Activated T-cell treated with anti-CD3 and anti-CD28 coated beads, Interleukin-2, amount 50 U/mL, for 72 hours (primary cell): ENCODE results near the gene PPARD. TPM values are rescaled to one million over a fixed set of nuclear protein-coding genes. Genes with fewer than 3 reads are reported as not detected.

Experiments used
- ATAC-seq, 2 donors: fragments of 150-1000 bp; cut with Tn5 transposase; replicated peaks in 1 of 2; 2 replicates each; pipeline ENCODE4 v1.10.0; 2021; ENCODE audit warnings: moderate library complexity in 2 of 2, mild to moderate bottlenecking in 1 of 2
- DNase-seq, 2 donors: peaks; one replicate each; pipeline ENCODE4 v3.0.0; 2021 to 2022; ENCODE audit warnings: mixed read lengths in 1 of 2
- H3K27ac Mint-ChIP-seq: one replicate; pipeline ENCODE4 v1.8.0; 2022; ENCODE audit warnings: mild to moderate bottlenecking, moderate library complexity, mixed read lengths
- H3K27me3 Mint-ChIP-seq: one replicate; pipeline ENCODE4 v1.8.0; 2022; ENCODE audit warnings: low read depth, mixed read lengths
- H3K36me3 Mint-ChIP-seq, 2 donors: one replicate each; pipeline ENCODE4 v1.8.0; 2022; ENCODE audit warnings: mixed read lengths in 2 of 2, mild to moderate bottlenecking in 1 of 2; ENCODE audit not compliant: insufficient read depth in 2 of 2
- H3K4me1 Mint-ChIP-seq: one replicate; pipeline ENCODE4 v1.8.0; 2022; ENCODE audit warnings: low read depth, mixed read lengths
- H3K4me3 Mint-ChIP-seq, 2 donors: one replicate each; pipeline ENCODE4 v1.8.0; 2022; ENCODE audit warnings: mild to moderate bottlenecking in 2 of 2, mixed read lengths in 2 of 2, moderate library complexity in 2 of 2
- H3K9me3 Mint-ChIP-seq, 2 donors: one replicate each; pipeline ENCODE4 v1.8.0; 2022; ENCODE audit warnings: mixed read lengths in 2 of 2
- total RNA-seq, 2 donors: library from RNA; stranded (reverse); gene quantifications; one replicate each; pipeline ENCODE4 v1.2.3, GENCODE V29; 2022

The PPARD gene
- total RNA-seq, 2 donors from 2014 or later, result 24.1 to 27.9 TPM

DNA sequence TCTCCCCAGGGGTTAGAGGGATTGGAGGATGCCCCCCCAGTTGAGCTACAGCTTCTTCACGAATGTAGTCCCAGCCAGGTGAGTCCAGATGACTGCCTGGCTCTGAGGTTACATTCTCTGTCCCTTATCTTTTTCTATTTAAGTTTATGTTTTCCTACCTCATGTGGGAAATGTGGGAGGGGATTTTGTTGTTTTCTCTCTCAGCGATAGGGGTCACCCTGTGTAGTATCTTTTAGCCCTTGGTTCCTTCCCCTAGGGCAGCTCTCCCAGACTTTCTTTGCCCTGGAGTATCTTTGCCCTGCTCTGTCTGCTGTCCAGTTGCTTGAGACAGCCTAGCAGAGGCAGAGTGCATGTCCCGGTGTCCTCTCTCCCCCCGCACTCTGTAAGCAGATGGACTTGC lies 115.5 kb downstream of the PPARD start:
- H3K4me3 Mint-ChIP-seq, result no peak overlapping the region
- H3K9me3 Mint-ChIP-seq, result no peaks in the 10 kb centered on the region
- H3K4me1 Mint-ChIP-seq, result peaks cover 31% of the 10 kb centered on the region
- no peaks in the 10 kb centered on the region for H3K27me3 Mint-ChIP-seq
- no peak for ATAC-seq
- DNase-seq, result no peak
- H3K27ac Mint-ChIP-seq, result no peak overlapping the region
- H3K36me3 Mint-ChIP-seq, result peaks cover 12 to 21% of the 10 kb centered on the region in 2 donors

- H3K4me3 Mint-ChIP-seq, result no peak overlapping the region
Observed at GRCh38 chr6:35461270-35461669, 118.9 kb downstream of the PPARD start.

GRCh38 chr6:35463292-35463691 lies 120.9 kb downstream of the PPARD start:
- Mint-ChIP-seq H3K4me1 (peaks cover 13% of the 10 kb centered on the region), H3K4me3 (no peak overlapping the region), H3K27ac (no peak overlapping the region), H3K27me3 (no peaks in the 10 kb centered on the region), H3K9me3 (no peaks in the 10 kb centered on the region), H3K36me3 (peaks cover 8 to 27% of the 10 kb centered on the region in 2 donors)
- ATAC-seq, result no peak
- no peak for DNase-seq

More at GRCh38 chr6:35461270-35461669, 118.9 kb downstream of the PPARD start:
- no peaks in the 10 kb centered on the region for H3K27me3 Mint-ChIP-seq
- H3K36me3 Mint-ChIP-seq, result peaks cover 11 to 18% of the 10 kb centered on the region in 2 donors
- DNase-seq, result no peak
- H3K4me1 Mint-ChIP-seq, result peaks cover under 1% of the 10 kb centered on the region
- ATAC-seq, result no peak
- H3K9me3 Mint-ChIP-seq, result no peaks in the 10 kb centered on the region
- no peak overlapping the region for H3K27ac Mint-ChIP-seq

- Mint-ChIP-seq H3K9me3 (no peaks in the 10 kb centered on the region), H3K4me3 (no peak overlapping the region), H3K4me1 (peaks cover 29% of the 10 kb centered on the region), H3K27me3 (no peaks in the 10 kb centered on the region), H3K27ac (no peak overlapping the region), H3K36me3 (peaks cover 17 to 33% of the 10 kb centered on the region in 2 donors)
- DNase-seq (no peak), ATAC-seq (no peak)
Observed at GRCh38 chr6:35465646-35466045, 123.3 kb downstream of the PPARD start.

DNA sequence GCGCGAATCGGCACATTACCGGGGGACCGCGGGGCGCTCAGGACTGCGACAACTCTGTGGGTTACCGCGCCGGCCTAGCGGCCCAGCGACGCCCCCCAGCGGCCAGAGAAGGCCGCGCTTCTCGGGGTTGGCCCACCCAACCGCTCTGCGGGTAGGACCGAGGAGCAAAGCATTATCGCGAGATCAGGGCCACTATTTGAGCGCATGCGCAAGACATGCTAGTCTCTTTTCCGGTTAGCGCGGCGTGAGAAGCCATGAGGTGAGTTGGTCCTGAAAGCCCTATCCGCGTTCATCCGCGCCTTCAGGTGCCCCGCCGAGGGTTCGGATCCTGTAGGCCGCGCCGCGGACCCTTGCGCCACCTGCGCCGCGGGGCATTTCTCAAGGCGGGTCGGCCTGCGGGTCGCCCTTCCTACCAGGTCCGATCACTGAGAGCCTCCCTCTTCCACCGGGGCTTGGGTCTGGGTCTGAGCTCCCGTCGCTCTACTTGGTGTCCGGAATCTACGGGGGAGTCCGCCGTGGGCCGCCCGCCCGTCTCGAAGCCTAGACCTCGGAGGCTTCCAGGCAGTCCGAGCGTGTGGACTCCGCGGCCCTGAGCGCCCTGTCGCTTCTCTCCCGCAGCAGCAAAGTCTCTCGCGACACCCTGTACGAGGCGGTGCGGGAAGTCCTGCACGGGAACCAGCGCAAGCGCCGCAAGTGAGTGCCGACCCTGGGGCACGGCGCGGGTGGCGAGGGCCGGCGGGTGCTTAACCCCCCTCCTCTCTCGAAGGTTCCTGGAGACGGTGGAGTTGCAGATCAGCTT lies 126.0 kb downstream of the PPARD start, which contains the start of gene RPL10A:
TSS of gene RPL10A (plus strand) at position 221 of the 799 bp plus-strand sequence. CDS start at position 255, 34 bp downstream.
- peak within 1 kb of the TSS; percentile 97 for H3K27ac Mint-ChIP-seq
- ATAC-seq, result peak; percentile 85 to 88
- H3K9me3 Mint-ChIP-seq, result no peaks in the 10 kb centered on the region
- H3K27me3 Mint-ChIP-seq, result no peaks in the 10 kb centered on the region
- DNase-seq, result peak; percentile 95
- peaks cover 15 to 43% of the 10 kb centered on the region in 2 donors for H3K36me3 Mint-ChIP-seq
- peak within 1 kb of the TSS; percentile 90 to 92 for H3K4me3 Mint-ChIP-seq
- H3K4me1 Mint-ChIP-seq, result peaks cover 56% of the 10 kb centered on the region

DNA sequence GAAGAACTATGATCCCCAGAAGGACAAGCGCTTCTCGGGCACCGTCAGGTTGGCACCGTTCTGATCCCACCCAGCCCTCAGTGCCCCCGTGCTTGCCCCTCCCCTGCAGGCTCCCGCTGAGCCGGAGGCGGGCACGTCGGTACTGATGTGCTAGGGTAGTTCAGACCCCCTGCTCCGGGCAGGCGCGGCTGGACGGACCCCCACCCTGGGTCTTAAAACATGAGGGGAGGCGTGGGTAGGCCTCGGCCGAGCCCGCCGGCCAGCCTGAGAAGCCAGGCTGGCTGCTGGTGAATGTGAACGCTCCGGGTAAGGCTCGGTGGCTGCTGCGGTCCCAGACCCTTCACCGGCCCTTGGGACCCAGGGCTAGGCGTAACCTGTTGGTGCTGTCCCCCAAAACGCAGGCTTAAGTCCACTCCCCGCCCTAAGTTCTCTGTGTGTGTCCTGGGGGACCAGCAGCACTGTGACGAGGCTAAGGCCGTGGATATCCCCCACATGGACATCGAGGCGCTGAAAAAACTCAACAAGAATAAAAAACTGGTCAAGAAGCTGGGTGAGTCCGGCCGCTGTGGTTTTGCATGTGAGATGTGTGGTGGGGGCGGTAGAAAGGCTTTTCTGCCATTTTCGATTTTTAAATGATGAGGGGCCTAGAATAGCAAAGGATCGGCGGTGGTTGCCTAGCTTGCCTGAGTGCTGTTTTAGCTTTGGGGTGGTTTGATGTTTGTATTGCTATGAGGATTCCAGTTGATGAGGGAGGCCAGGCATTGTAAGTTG lies 126.8 kb downstream of the PPARD start:
- DNase-seq (no peak), ATAC-seq (peak in 1 of 2 donors; percentile 7)
- H3K27ac Mint-ChIP-seq, result peak overlapping the region; percentile 97

DNA sequence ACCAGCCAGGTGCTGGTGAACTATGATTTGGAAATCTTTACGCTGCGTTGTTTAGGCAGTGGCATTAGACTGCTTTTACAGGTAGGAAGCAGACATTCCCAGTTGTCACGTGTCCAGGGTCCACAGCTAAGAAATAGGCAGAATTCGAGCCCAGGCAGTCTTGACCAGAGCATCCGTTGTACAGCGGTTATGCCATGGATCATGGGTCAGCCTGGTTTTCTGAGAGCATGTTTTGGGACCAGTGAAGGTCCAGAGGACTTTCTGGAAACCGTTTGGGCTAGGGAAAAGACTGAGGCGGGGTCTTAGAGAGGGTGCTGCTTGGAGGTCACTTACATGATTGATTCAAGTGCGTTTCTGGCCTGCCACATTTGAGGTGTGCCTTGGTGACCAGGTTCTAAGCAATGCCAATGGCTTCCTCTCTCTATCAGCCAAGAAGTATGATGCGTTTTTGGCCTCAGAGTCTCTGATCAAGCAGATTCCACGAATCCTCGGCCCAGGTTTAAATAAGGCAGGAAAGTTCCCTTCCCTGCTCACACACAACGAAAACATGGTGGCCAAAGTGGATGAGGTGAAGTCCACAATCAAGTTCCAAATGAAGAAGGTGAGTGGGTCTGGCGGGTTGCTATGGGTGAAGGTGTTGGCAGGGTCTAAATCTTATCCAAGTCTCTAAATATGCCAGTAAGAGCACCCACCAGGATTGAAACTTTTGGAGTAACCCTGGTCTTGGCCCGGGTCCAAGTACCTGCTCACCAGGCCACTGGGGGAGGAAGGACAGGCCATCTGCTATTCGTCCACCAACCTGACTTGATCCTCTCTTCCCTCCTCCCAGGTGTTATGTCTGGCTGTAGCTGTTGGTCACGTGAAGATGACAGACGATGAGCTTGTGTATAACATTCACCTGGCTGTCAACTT lies 127.6 kb downstream of the PPARD start:
- ATAC-seq, result no peak
- peak overlapping the region; percentile 97 for H3K27ac Mint-ChIP-seq
- DNase-seq, result no peak
- H3K4me3 Mint-ChIP-seq, result peak overlapping the region; percentile 90 to 92
- peaks cover 13 to 39% of the 10 kb centered on the region in 2 donors for H3K36me3 Mint-ChIP-seq
- peaks cover 56% of the 10 kb centered on the region for H3K4me1 Mint-ChIP-seq
- no peaks in the 10 kb centered on the region for H3K9me3 Mint-ChIP-seq
- no peaks in the 10 kb centered on the region for H3K27me3 Mint-ChIP-seq

More for the DNA sequence above, 126.8 kb downstream of the PPARD start:
- Mint-ChIP-seq H3K27me3 (no peaks in the 10 kb centered on the region), H3K9me3 (no peaks in the 10 kb centered on the region), H3K4me3 (peak overlapping the region; percentile 90 to 92), H3K4me1 (peaks cover 56% of the 10 kb centered on the region), H3K36me3 (peaks cover 13 to 39% of the 10 kb centered on the region in 2 donors)

DNA sequence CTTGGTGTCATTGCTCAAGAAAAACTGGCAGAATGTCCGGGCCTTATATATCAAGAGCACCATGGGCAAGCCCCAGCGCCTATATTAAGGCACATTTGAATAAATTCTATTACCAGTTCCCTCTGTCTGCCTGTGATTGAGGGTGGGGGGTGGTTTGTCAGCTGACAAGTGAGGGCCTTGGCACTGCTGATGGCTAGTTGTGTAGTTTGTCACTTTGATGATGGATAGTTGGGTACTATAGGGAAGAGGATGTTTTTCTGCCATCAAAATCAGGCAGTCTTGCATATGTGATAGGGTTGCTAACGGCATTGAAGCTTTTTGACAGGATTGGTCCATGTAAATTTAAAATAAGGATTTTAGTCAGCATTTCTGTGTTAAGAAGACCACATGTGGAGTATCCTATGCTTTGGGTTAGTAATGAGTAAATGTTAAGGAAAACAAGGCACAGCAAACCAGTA lies 128.3 kb downstream of the PPARD start:
- Mint-ChIP-seq H3K9me3 (no peaks in the 10 kb centered on the region), H3K4me3 (peak overlapping the region; percentile 90 to 92), H3K4me1 (peaks cover 60% of the 10 kb centered on the region), H3K27me3 (no peaks in the 10 kb centered on the region), H3K36me3 (peaks cover 13 to 39% of the 10 kb centered on the region in 2 donors), H3K27ac (peak overlapping the region; percentile 97)
- no peak for DNase-seq
- ATAC-seq, result no peak

DNA sequence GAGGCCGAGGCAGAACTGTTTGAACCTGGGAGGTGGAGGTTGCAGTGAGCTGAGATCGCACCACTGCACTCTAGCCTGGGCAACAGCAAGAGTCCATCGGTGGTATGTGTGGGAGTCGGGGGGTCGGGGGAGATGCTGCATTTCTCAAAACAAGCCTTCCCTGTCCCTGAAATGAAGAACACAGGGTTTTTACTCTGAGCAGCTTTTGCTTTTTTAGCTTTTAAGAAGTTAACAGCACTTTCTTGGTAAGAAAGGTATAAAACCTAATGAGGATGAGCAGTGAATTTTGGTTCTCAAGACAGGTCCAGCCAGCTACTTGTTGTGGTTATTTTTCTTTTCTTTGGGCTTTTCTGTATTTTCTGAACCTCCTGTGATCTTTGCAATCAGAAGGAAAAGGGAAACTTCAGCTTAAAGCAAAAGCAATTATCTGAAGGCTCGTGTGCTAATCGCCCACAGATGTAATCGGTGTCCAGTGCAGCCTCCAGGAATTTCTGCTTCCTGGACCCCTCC lies 129.5 kb downstream of the PPARD start:
- H3K4me1 Mint-ChIP-seq, result peaks cover 63% of the 10 kb centered on the region
- H3K9me3 Mint-ChIP-seq, result no peaks in the 10 kb centered on the region
- no peaks in the 10 kb centered on the region for H3K27me3 Mint-ChIP-seq
- peak overlapping the region; percentile 66 to 92 for H3K4me3 Mint-ChIP-seq
- ATAC-seq (no peak), DNase-seq (no peak)
- H3K36me3 Mint-ChIP-seq, result peaks cover 13 to 34% of the 10 kb centered on the region in 2 donors
- peak overlapping the region; percentile 64 for H3K27ac Mint-ChIP-seq

GRCh38 chr6:35473075-35473849 lies 130.9 kb downstream of the PPARD start:
- Mint-ChIP-seq H3K4me1 (peaks cover 51% of the 10 kb centered on the region), H3K27me3 (no peaks in the 10 kb centered on the region), H3K36me3 (peaks cover 13 to 30% of the 10 kb centered on the region in 2 donors), H3K4me3 (no peak overlapping the region), H3K9me3 (no peaks in the 10 kb centered on the region), H3K27ac (peak overlapping the region; percentile 17)
- ATAC-seq, result peak in 1 of 2 donors; percentile 14
- peak in 1 of 2 donors; percentile 38 for DNase-seq

DNA sequence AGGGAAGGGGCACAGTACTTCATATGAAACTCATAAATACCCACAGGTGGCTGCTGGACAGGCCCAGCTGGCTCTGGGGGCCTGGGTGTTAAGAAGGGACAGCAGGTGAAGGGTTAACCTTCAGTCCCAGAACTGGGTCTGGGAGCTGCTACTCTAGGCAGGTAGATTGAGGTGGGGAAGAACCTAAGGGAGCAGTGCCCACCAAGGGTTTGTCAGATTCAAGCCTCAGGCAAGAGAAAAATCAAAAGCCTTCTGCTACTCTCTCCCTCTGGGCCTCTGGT lies 131.4 kb downstream of the PPARD start:
- DNase-seq (no peak), ATAC-seq (no peak)
- Mint-ChIP-seq H3K4me1 (peaks cover 51% of the 10 kb centered on the region), H3K36me3 (peaks cover 13 to 30% of the 10 kb centered on the region in 2 donors), H3K27me3 (no peaks in the 10 kb centered on the region), H3K9me3 (no peaks in the 10 kb centered on the region), H3K27ac (no peak overlapping the region), H3K4me3 (no peak overlapping the region)
